Prostate gland (tissue), 2 donors: ENCODE measurements around the gene RMDN2. TPM values are rescaled to one million over a fixed set of nuclear protein-coding genes. Genes with fewer than 3 reads are reported as not detected.
A peak's percentile ranks its signal among the peaks of the same experiment; 100 is the strongest.

Experiments used
- DNase-seq: peaks from one replicate; pipeline ENCODE4 v3.0.0-alpha.2; 2019; ENCODE audit warnings: low spot score
- H3K27ac ChIP-seq, 2 donors: fragments of 200-600 bp; sonication (generic); 2 replicates each; pipeline ENCODE4 v1.5.1; 2017 to 2019
- H3K27me3 ChIP-seq: fragments of 200-600 bp; sonication (generic); replicated peaks from 2 replicates; pipeline ENCODE4 v1.5.1; 2019; ENCODE audit not compliant: insufficient read depth
- H3K36me3 ChIP-seq, 2 donors: fragments of 200-600 bp; sonication (generic); 1 replicate in 1 of 2; 2 replicates in 1 of 2; pipeline versions ENCODE4 v1.5.1 to v1.8.1; 2017 to 2019
- H3K4me1 ChIP-seq: fragments of 200-600 bp; sonication (generic); replicated peaks from 2 replicates; pipeline ENCODE4 v1.5.1; 2019
- H3K4me3 ChIP-seq, 2 donors: fragments of 200-600 bp; sonication (generic); 2 replicates each; pipeline ENCODE4 v1.5.1; 2017 to 2019
- H3K9me3 ChIP-seq: fragments of 200-600 bp; sonication (generic); 2 replicates; pipeline ENCODE4 v1.5.1; 2017
- CTCF ChIP-seq, 4 experiments: fragments of 200-600 bp in 2 of 4; fragments of 450-650 bp in 2 of 4; sonication (generic) in 2 of 4; IDR thresholded peaks; 1 replicate in 3 of 4; 2 replicates in 1 of 4; pipeline ENCODE4 v1.5.1; 2016 to 2019; ENCODE audit warnings: antibody characterized with exemption in 4 of 4, mild to moderate bottlenecking in 2 of 4, moderate library complexity in 2 of 4
- POLR2A ChIP-seq: fragments of 450-650 bp; IDR thresholded peaks from one replicate; pipeline ENCODE4 v1.6.1; 2016; ENCODE audit warnings: antibody characterized with exemption, mild to moderate bottlenecking
- POLR2AphosphoS5 ChIP-seq: sonication (generic); formaldehyde crosslinking; IDR thresholded peaks from one replicate; pipeline ENCODE4 v1.6.1; 2017; ENCODE audit warnings: antibody characterized with exemption
- WGBS: methylation state at CpG from one replicate; pipeline ENCODE4 v1.1.5; 2018; 5-methylcytosine and 5-hydroxymethylcytosine counted together
- intact Hi-C: fragments of 100-400 bp; cut with DNase I; formaldehyde crosslinking; loops from one replicate; pipeline ENCODE4 v1.14.2; 2022
- total RNA-seq, 2 donors: library from RNA; depleted of rRNA; stranded (reverse); fragments of >200 nt; gene quantifications; one replicate each; pipeline ENCODE4 v1.1.0, GENCODE V29; 2016

RMDN2 gene
- total RNA-seq, 2 donors from 2014 or later: 9.0 to 9.2 TPM

- 91% methylated on average over 2 of the region's 2 CpGs for WGBS
- Histone ChIP-seq H3K4me3 (no peak overlapping the region), H3K36me3 (no peaks in the 10 kb centered on the region), H3K27me3 (no peaks in the 10 kb centered on the region), H3K9me3 (no peaks in the 10 kb centered on the region), H3K4me1 (no peaks in the 10 kb centered on the region), H3K27ac (no peak overlapping the region)
- intact Hi-C loops: no loop called here
- TF ChIP-seq CTCF (IDR thresholded peaks at IDR 0.05) (no peak), POLR2AphosphoS5 (no peak), POLR2A (no peak)
- DNase-seq: no peak
These were observed 12.5 kb upstream of the RMDN2 start for GRCh38 chr2:37912616-37913015.

- Histone ChIP-seq H3K4me1 (no peaks in the 10 kb centered on the region), H3K27me3 (no peaks in the 10 kb centered on the region), H3K4me3 (no peak overlapping the region), H3K27ac (no peak overlapping the region), H3K9me3 (no peaks in the 10 kb centered on the region), H3K36me3 (no peaks in the 10 kb centered on the region)
- no peak for DNase-seq
- 92% methylated on average over 5 of the region's 5 CpGs for WGBS
- intact Hi-C loops: no loop called here
- TF ChIP-seq CTCF (IDR thresholded peaks at IDR 0.05) (no peak), POLR2A (no peak), POLR2AphosphoS5 (no peak)
These were observed 10.7 kb upstream of the RMDN2 start for GRCh38 chr2:37914340-37914739.

GRCh38 chr2:37915773-37916172 lies 9.3 kb upstream of the RMDN2 start:
- no peak for DNase-seq
- intact Hi-C loops: no loop called here
- Histone ChIP-seq H3K27ac (no peak overlapping the region), H3K4me3 (no peak overlapping the region), H3K9me3 (no peaks in the 10 kb centered on the region), H3K36me3 (no peaks in the 10 kb centered on the region), H3K27me3 (no peaks in the 10 kb centered on the region), H3K4me1 (no peaks in the 10 kb centered on the region)
- TF ChIP-seq CTCF (IDR thresholded peaks at IDR 0.05): no peak
- no peak for TF ChIP-seq POLR2A
- no peak for TF ChIP-seq POLR2AphosphoS5
- 65% methylated on average over 5 of the region's 5 CpGs for WGBS

DNA sequence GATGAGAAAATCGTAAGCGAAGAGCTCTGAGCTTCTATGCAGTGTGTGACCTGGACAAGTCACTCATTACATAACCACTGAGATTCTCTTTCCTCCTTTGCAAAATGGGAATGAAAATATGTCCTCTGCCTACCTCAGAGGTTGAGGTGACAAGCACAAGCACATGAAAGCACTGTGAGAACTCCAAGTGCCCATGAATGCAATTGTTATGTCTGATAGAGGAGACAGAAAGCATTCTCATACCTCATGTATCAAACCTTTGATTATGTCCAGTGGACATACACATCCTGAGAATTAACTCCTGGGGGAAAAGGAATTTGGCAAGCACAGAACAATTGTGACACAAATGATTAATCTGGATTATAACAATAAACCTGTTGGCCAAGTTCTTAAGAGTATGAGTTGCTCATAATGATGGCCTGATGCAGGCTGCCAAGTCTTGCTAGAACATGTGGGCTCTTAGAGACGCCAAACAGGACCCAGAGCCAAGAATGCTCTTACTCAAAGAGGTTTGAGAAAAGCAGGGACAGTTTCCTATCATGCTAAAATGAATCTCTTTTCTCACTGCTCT lies 8.5 kb upstream of the RMDN2 start:
- H3K27me3 ChIP-seq: no peaks in the 10 kb centered on the region
- peak; percentile 78 for DNase-seq
- H3K4me3 ChIP-seq: no peak overlapping the region
- no peaks in the 10 kb centered on the region for H3K36me3 ChIP-seq
- TF ChIP-seq POLR2AphosphoS5: peak; percentile 76
- no peak for TF ChIP-seq POLR2A
- no peak for TF ChIP-seq CTCF (IDR thresholded peaks at IDR 0.05)
- peak overlapping the region; percentile 20 to 44 for H3K27ac ChIP-seq
- intact Hi-C loops: no loop called here
- H3K4me1 ChIP-seq: no peaks in the 10 kb centered on the region
- no peaks in the 10 kb centered on the region for H3K9me3 ChIP-seq
- 16% methylated on average over 3 of the region's 3 CpGs for WGBS
